Eye (tissue), 1 donor: ENCODE results near the gene RDX.

Source experiments
- DNase-seq: peaks from one replicate; pipeline ENCODE4 v3.0.0-alpha.2; 2015

The RDX gene

DNA sequence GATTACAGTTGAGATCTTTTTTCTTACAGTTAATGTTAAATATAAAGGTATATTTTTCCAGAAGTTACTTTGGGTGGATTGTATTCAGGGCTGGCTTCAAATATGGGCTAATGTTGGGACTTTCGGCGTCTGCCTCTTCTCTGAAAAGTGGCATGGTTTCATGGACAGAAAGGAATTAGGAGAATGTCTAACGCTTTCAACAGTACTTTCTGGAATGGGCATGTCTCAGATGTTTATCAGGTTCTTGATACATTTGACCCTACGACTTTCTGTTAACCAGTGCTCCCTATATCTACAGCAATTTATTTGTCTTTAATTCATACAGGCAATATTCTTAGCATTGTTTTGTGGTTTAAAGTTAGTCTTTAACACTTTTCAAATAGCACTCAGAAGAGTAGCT lies 169.5 kb downstream of the RDX start:
- DNase-seq = no peak

DNA sequence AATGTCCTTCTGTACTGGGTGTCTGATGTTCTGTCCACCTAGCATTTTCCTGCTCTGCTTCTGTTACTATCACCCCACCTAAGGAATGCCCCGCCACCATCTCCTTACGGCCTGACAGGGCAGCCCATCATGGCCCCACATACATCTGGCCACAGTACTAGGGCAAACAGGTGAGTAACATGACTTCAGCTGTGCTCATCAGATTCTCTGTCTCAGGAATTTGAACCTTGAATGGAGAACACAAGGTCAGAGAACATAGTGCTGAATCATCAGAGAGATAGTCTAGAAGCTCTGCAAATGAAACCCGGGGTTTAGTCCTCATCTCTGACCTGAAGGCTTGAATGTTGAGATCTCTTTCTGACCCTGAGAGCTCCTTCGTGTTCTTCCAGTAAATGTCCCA lies 170.8 kb downstream of the RDX start:
- DNase-seq = no peak
